GM19452 (cell line): Measurements from ENCODE around the gene ZNF283.
"Not testable (repeated sequence)": the region's sequence is repeated elsewhere in the genome, so short reads cannot be mapped to it uniquely, and the experiment has no call there.

Experiments
- ATAC-seq: cut with Tn5 transposase; IDR thresholded peaks from one replicate; pipeline ENCODE4 v1.9.1; 2021; ENCODE audit not compliant: unreplicated experiment

The ZNF283 gene

GRCh38 chr19:43847884-43848283 is 20.8 kb downstream of the ZNF283 start:
- no peak for ATAC-seq

- ATAC-seq: no peak
Measured at GRCh38 chr19:43848821-43849220, 21.7 kb downstream of the ZNF283 start.

- ATAC-seq: no peak
Measured at GRCh38 chr19:43858174-43858573, 31.1 kb downstream of the ZNF283 start.

- not testable (repeated sequence) for ATAC-seq
Measured at GRCh38 chr19:43866923-43867322, 39.8 kb downstream of the ZNF283 start.

GRCh38 chr19:43872547-43873336 is 45.6 kb downstream of the ZNF283 start:
- ATAC-seq: no peak

GRCh38 chr19:43880483-43880882 is 53.4 kb downstream of the ZNF283 start:
- ATAC-seq: no peak

- no peak for ATAC-seq
Measured at GRCh38 chr19:43883864-43884263, 56.7 kb downstream of the ZNF283 start, which contains the start of gene ZNF404. Gene ZNF404 (minus strand): TSS chr19:43883964.

- no peak for ATAC-seq
Measured at GRCh38 chr19:43895727-43896308, 68.7 kb downstream of the ZNF283 start.
